SK-N-SH treated with all-trans-retinoic acid at 6 μM for 48 hours (cell line): ENCODE data around the gene GPN1.
A peak's percentile ranks its signal among the peaks of the same experiment; 100 is the strongest.

Source experiments
- ISL1 ChIP-seq: fragments of 250-450 bp; sonication (Bioruptor Pico); IDR thresholded peaks from 2 replicates; pipeline ENCODE4 v2.1.2; 2022; ENCODE audit warnings: mild to moderate bottlenecking, moderate library complexity
- PPARA ChIP-seq: fragments of 250-450 bp; sonication (Bioruptor Pico); IDR thresholded peaks from 2 replicates; pipeline ENCODE4 v1.5.0; 2020; ENCODE audit warnings: mild to moderate bottlenecking, borderline replicate concordance
- ZNF70 ChIP-seq: fragments of 450-650 bp; formaldehyde crosslinking; IDR thresholded peaks from 2 replicates; pipeline ENCODE4 v1.5.0; 2020; ENCODE audit warnings: mild to moderate bottlenecking, moderate library complexity

DNA sequence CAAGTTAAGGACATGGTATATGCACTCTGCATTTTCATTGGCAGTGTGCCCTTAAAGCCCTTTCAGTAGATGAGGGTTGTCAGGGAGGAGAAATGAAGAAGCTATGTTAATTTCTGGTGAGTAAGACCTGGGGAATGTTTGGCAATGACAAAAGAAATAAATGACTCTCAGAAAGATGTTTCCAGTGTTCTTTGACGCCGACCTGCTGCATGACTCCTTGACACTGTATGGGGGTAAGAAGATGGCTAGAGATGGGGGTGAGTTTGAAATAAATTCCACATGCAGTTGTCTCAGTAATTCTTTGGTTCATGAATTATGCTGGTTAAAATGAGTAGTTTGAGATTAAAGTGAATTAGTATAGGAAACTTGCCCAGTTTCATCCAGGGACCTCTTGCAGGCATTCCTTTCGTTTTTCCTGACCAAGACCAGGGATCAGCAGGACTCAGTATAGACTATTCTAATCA, 5.9 kb upstream of the GPN1 start:
- TF ChIP-seq ZNF70 (CRISPR knock-in tag), result no peak
- no peak for TF ChIP-seq PPARA
- peak; percentile 93 for TF ChIP-seq ISL1
